NCI-H2171 treated with DMSO at 0.1 percent for 48 hours (cell line): ENCODE results near the gene GLA.
A peak's percentile ranks its signal among the peaks of the same experiment; 100 is the strongest.

Experiments used
- DNase-seq: peaks from one replicate; lab custom pipeline; 2025; lab: John Stamatoyannopoulos, UW

GLA gene

DNA sequence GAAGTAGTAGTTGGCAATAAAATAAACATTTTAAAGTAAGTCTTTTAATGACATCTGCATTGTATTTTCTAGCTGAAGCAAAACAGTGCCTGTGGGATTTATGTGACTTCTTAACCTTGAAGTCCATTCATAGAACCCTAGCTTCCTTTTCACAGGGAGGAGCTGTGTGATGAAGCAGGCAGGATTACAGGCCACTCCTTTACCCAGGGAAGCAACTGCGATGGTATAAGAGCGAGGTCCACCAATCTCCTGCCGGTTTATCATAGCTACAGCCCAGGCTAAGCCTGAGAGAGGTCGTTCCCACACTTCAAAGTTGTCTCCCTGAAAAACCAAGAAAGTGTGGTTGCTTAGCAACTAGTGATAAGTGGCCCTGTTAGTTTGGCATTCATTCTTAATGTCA is 9.9 kb downstream of the GLA start:
- no peak for DNase-seq

DNA sequence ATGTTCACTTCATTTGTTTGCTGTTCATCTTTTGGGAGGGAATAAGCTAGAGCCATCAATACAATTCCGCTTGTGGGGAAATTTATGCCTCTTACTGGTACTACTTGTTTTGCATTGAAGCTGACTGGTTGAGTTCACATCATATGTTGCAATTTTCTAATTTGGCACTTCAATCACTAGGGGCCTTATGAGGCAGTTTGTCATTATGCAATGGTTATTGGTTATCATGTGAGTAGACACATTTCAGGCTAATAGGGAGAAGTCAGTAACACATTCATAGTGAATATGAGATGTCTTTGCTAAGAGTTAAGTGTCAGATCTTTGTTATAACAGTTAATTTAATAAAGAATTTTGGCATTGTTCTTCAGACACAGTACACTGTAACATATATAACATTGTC is 11.9 kb downstream of the GLA start:
- DNase-seq = no peak

GRCh38 chrX:101394372-101394771 is 13.4 kb downstream of the GLA start:
- no peak for DNase-seq

DNA sequence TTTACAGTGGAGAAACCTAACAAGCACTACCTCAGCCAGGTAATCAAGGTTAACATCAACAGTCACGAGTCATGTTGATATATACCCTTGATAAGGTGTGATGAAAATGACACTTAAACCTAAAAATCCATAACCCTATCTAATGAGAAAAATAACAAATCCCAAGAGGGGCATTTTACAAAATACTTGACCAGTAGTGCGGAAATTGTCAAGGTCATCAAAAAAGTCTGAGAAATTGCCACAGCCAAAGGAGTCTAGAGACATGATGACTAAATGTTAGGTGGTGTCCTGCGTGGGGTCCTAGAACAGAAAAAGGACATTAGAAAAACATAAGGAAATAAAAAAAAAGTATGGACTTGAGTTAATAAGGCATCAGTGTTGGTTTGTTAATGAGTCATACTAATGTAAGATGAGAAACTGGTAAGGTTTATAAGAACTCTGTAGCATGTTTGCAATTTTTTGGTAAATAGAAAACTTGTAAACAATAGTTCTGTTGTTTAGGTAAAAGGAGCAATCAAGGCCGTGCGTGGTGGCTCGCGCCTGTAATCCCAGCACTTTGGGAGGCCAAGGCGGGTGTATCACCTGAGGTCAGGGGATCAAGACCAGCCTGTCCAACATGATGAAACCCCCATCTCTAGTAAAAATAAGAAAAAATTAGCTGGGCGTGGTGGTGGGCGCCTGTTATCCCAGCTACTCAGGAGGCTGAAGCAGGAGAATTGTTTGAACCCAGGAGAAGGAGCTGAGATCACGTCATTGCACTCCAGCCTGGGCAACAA is 14.0 kb downstream of the GLA start:
- DNase-seq = no peak

- no peak for DNase-seq
These were observed 15.9 kb downstream of the GLA start for GRCh38 chrX:101391831-101392230.

DNA sequence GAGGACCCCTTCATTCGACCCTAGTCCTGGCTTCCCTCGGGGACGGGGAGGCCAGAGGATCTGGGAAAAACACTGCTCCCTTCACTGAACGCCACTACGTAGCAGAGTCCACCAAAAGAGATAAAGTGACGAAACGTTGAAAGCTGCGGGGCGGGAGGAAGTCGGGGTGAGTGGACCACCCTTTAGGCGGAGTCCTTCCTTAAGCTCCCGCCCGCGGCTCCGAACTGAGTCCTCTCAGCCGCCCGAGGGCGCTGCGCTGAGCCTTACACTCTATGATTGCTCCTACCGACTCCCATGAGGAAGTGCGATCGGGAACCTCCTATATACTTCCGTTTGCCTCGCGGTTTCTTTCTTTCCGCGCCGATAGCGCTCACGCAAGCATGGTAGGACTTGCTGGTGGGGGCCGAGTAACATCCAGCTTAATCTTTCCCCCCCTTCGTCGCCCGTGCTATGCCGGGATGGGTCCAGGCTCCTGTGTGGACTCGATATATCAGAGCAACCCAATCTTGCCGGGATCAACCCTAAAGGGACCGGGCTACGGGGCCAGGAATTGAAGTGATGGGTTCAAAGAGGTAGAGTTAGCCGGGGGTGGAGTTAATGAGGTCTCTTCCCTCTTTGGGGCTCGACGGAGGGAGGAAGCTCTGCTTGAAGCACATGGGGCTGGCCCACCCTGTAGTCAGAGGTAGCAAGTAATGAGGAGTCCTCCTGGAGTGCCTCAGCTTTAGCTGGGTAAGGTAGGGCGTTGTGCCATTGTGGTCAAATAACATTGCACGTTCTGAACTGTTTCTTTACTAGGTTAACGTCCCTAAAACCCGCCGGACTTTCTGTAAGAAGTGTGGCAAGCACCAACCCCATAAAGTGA is 16.8 kb downstream of the GLA start, which contains the start of gene RPL36A:
Gene RPL36A (plus strand): TSS at position 348 of the 862 bp plus-strand sequence. CDS start 33 bp downstream, at position 381.
- peak; percentile 90 for DNase-seq

DNA sequence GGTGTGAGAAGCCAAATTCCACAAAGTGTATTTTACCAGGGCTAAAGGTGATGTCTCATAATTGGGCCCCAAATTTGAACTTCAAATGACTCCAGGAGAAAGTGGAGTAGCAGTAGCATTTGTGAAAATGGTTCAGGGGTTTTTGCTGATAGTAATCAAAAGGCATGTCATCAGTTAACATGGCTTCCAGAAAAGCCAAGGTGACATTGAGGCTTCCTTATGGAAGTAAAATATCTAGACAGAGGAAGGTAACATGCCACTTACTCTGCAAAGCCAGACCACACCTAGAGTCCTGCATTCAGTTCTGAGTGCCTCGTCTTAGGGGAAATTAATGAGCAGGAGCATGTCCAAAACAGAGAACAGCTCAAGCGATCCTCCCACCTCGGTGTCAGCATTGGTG is 19.1 kb downstream of the GLA start:
- DNase-seq = no peak

- no peak for DNase-seq
These were observed 21.2 kb downstream of the GLA start for GRCh38 chrX:101386542-101386885.

GRCh38 chrX:101385795-101386541 is 21.8 kb downstream of the GLA start, which contains the start of gene BTK:
TSS of gene BTK (minus strand) at chrX:101386191. CDS start at chrX:101375284, 10,907 bp downstream.
- no peak for DNase-seq

DNA sequence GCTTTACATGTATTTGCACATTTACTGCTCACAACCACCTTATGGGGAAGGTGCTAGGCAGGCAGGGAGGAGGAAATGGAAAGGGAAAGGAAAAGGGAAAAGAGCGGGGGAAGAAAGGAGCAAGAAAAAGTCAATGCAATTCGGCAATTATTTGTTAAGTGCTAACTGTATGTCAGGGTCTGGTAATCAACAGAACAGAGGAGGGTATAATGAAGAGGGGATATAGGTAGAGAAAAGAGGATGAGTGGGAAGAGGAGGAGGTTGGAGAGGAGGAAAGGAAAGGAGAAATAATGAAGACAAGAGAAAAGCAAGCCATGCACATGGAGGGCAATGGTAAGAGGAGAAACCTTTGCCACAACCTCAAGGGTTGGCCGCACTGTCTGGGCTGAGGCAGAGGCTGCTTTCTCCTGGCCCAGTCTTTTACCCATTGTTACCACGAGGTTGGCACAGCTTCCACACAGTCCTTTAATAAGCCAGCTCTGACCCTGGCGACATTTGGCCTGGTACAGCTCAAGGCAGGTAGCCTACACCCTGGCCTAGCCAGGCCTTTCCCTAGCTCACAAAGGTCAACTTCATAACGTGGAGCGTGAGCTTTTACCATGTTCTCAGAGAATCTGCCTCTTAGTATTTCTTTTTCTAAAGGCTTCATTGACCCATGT is 22.6 kb downstream of the GLA start:
- DNase-seq = no peak

DNA sequence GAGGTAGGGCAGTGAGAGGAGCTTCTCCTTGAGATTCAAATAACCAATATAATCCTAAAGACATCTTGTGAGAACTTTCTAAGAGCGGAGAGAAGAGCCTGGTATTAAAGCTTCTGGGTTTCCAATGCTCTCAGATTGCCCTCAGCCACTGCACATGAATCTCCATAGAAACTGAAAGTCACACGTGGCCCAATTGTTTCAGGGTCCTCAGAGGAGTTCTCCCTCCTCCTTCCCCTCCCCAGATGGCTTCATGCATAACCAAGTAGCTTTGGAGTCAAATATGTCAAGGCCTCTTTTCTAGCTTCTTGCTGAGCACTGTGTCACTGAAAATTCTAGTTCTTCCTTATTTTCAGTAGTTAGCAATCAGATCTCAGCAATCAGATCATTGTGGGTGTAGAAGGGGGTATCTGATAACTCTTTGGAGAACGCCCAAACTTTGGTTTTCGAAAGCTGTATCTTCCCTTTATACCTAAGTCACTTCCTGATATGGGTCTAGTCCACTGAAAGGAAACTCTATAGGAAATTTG is 24.0 kb downstream of the GLA start:
- no peak for DNase-seq

DNA sequence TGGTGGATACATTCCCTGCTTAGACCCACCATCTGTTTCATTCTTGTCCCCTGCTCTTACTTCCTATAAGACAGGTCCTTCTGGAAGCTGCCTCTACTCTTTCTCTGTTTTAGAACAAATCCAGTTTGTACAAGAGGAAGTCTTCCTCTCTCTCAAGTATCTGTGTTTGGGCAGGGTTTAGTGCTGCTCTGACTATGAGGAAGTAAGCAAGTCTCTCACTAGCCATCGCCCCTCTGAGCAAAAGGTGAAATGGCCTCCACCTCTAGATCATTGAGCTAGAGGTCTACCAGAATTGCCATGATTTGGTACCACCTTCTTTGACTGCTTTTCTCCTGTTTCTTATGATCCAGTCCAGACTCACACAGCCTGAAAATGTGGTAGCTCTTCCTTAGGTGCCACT is 30.2 kb downstream of the GLA start:
- DNase-seq = no peak

DNA sequence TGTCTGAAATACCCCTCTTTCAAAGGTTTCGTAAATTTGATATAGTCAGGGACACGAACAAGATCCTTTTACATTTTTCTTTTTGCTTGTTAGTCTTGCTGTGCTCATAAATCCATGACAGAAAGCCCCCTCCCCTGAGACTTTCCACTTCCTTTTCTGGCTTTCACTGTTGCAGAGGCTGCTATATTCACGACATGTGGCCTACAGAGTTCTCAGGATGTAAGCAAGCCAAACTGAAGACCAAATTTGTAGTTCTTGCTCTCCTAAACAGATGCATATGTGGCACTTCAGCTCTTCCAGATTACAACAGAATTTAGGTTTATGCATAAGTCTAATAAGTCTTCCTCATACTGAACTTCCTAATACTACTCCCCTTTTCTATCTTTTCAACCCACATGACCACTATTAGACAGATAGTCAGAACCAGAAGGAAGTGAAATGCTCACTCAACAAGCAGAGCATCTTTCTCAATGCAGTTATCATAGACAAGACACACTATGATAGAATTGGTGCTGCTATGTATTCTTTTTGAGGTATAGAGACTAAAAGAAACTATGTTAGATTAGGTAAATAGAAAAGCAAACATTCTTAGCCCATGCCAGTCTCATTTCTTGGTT is 36.7 kb downstream of the GLA start:
- DNase-seq = no peak

DNA sequence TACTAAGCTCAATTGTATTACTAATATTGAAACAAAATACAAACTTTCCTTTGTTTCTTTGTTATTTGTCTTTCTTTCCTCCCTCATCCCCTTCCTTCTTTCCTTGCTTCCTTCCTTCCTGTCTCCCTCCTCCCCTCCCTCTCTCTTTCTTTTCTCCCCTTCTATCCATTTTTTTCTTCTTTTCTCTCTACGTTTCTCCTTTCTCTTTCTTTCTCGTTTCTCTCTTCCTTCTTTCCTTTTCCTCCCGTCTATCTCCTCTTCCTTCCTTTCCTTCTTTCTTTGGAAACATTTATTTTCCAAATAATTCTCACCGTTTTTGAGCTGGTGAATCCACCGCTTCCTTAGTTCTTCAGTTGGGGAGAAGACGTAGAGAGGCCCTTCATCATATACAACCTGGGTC is 38.0 kb downstream of the GLA start:
- no peak for DNase-seq

DNA sequence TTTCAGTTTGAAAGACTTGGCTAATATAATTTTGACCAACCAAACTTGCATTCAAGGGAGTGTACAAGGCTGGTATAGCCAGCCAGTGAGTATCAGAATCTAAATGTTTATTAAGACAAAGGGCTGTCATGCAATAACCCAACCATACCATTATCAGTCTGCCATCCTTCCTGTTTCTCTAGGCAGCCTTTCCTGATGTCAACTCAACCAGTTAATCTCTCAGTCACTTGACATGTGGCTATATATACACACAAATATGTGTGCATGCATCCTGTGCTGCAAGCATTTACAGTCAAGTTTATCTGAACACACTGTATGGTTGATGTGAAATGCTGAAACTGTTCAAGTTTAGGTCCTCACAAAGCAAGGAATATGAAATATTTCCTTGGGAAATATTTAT is 38.9 kb downstream of the GLA start:
- DNase-seq = no peak

DNA sequence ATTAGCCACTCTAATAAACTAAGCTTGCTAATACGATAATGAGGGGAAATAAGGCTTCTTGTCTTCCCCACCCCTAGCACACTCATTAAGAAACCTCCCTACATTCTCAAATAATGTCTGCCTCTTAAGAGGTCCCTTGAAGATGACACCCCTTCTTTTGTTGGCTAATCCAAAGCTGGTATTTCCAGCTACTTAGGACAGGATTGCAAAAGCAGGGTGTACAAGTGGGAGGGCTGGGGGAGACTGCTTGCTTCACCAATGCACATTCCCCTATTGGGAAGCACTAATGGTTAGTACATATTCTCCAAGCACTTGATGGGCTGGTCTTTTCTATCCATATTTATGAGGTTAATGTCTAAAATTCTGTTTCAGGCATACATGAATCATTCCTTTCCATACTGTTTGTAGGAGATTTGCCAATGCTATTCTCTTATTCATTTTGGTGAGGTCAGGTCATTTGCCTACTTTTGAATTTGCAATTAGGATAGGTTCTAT is 42.4 kb downstream of the GLA start:
- DNase-seq = no peak

DNA sequence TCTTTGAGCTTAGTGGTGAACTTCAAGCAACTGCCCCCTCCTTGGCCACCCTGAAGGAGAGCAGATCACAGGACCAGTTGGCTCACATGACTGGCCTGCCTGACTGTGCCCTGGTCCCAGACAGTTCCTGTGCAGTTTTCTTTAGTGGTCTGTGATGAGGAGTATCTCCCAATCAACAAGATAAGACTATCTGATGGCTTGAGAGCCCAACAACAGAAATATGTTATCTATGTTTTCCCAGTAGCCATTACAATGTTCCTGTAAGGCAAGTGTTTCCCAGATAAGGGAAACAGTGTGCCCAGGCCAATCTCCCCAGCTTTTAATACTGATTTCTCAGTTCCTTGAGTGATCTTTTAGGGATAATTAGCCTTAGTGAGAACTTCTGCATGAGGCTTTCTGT is 45.0 kb downstream of the GLA start:
- DNase-seq = no peak

DNA sequence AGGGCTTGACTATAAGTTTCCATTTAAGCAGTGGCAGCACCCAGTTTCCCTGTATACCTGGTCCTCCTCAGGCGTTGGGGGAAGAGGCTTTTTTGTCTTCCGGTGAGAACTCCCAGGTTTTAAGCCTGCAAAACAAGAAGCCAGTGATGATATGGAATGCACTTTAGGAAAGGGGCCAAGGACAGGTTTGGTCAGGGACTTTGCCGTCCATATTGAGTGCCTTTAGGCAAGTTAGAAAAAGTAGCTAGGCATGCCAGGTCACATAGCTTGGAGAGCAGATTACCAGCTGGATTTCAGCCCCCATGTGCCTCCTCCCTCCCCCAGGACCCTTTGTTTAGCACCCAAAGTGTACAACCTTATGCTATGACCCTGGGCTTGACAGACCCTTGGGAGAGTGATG is 45.6 kb downstream of the GLA start:
- no peak for DNase-seq

GRCh38 chrX:101360390-101360789 is 47.3 kb downstream of the GLA start:
- DNase-seq = no peak

GRCh38 chrX:101359966-101360365 is 47.8 kb downstream of the GLA start:
- DNase-seq = no peak

DNA sequence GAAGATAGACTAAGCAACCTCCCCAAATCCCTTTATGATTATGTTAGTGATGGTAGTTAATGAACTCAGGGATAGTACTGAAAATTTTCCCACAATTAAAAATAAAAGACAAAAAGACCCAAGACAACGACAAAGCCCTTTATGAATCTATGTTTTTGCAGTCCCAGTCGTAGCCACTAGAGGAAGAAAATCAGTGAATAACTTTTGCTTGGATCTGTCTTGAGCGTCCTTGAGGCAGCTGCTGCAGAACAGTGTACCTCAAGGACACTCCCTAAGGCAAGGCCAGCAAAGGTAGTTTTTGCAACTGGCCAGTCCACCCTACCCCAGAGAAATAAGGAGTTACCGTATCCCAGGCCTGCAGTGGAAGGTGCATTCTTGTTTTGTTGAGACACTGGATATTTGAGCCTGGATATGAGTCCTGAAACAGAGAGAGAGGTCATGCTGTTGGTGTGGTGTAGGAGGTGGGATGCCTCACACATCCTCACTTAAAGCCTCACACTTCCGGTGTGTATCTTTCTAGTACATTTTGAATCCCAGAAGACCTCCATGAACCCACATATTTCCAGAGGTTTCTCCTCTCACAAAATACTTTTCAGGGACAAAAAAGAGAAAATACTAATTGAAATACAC is 50.4 kb downstream of the GLA start:
- peak; percentile 1 for DNase-seq
